Measurements from ENCODE around the gene ROR2. TPM values are rescaled to one million over a fixed set of nuclear protein-coding genes. Genes with fewer than 3 reads are reported as not detected.

Gene ROR2
- total RNA-seq, 1 donor from 2014 or later, result 14.9 TPM

GRCh38 chr9:91580136-91580535, 369.9 kb downstream of the ROR2 start:
- Mint-ChIP-seq H3K4me1 (no peaks in the 10 kb centered on the region), H3K27ac (ENCODE audit: unreplicated experiment) (no peak overlapping the region), H3K9me3 (no peaks in the 10 kb centered on the region), H3K27me3 (ENCODE audit: low read depth) (peaks cover 18% of the 10 kb centered on the region), H3K4me3 (no peak overlapping the region), H3K36me3 (ENCODE audit: low read depth) (no peaks in the 10 kb centered on the region)
- DNase-seq (ENCODE audit: low read depth, low spot score), result no peak
- no peak for TF ChIP-seq CTCF (conservative IDR thresholded peaks at IDR 0.05)

- TF ChIP-seq CTCF (conservative IDR thresholded peaks at IDR 0.05), result no peak
- Mint-ChIP-seq H3K27ac (ENCODE audit: unreplicated experiment) (no peak overlapping the region), H3K4me1 (no peaks in the 10 kb centered on the region)
These were observed 371.1 kb downstream of the ROR2 start for GRCh38 chr9:91578911-91579310.

GRCh38 chr9:91577633-91578061, 372.4 kb downstream of the ROR2 start:
- H3K27ac Mint-ChIP-seq (ENCODE audit: unreplicated experiment), result no peak overlapping the region
- no peak for TF ChIP-seq CTCF (conservative IDR thresholded peaks at IDR 0.05)
- H3K36me3 Mint-ChIP-seq (ENCODE audit: low read depth), result no peaks in the 10 kb centered on the region
- no peak overlapping the region for H3K4me3 Mint-ChIP-seq
- H3K4me1 Mint-ChIP-seq, result peaks cover 10% of the 10 kb centered on the region
- no peaks in the 10 kb centered on the region for H3K9me3 Mint-ChIP-seq
- H3K27me3 Mint-ChIP-seq (ENCODE audit: low read depth), result peaks cover 23% of the 10 kb centered on the region
- DNase-seq (ENCODE audit: low read depth, low spot score), result no peak

More at GRCh38 chr9:91578911-91579310, 371.1 kb downstream of the ROR2 start:
- Mint-ChIP-seq H3K4me3 (no peak overlapping the region), H3K27me3 (ENCODE audit: low read depth) (peaks cover 20% of the 10 kb centered on the region), H3K9me3 (no peaks in the 10 kb centered on the region), H3K36me3 (ENCODE audit: low read depth) (no peaks in the 10 kb centered on the region)
- DNase-seq (ENCODE audit: low read depth, low spot score), result no peak

GRCh38 chr9:91572811-91573210, 377.2 kb downstream of the ROR2 start:
- no peak overlapping the region for H3K4me3 Mint-ChIP-seq
- H3K4me1 Mint-ChIP-seq, result peaks cover 18% of the 10 kb centered on the region
- no peak overlapping the region for H3K27ac Mint-ChIP-seq (ENCODE audit: unreplicated experiment)
- DNase-seq (ENCODE audit: low read depth, low spot score), result no peak
- H3K9me3 Mint-ChIP-seq, result peaks cover 3% of the 10 kb centered on the region
- no peak for TF ChIP-seq CTCF (conservative IDR thresholded peaks at IDR 0.05)
- H3K27me3 Mint-ChIP-seq (ENCODE audit: low read depth), result peaks cover 15% of the 10 kb centered on the region
- H3K36me3 Mint-ChIP-seq (ENCODE audit: low read depth), result no peaks in the 10 kb centered on the region

GRCh38 chr9:91572044-91572443, 378.0 kb downstream of the ROR2 start:
- TF ChIP-seq CTCF (conservative IDR thresholded peaks at IDR 0.05), result no peak
- DNase-seq (ENCODE audit: low read depth, low spot score), result no peak
- H3K27ac Mint-ChIP-seq (ENCODE audit: unreplicated experiment), result no peak overlapping the region
- no peak overlapping the region for H3K4me3 Mint-ChIP-seq
- H3K4me1 Mint-ChIP-seq, result peaks cover 21% of the 10 kb centered on the region
- no peaks in the 10 kb centered on the region for H3K36me3 Mint-ChIP-seq (ENCODE audit: low read depth)
- peaks cover 3% of the 10 kb centered on the region for H3K9me3 Mint-ChIP-seq
- peaks cover 16% of the 10 kb centered on the region for H3K27me3 Mint-ChIP-seq (ENCODE audit: low read depth)

- no peaks in the 10 kb centered on the region for H3K36me3 Mint-ChIP-seq (ENCODE audit: low read depth)
- peaks cover 21% of the 10 kb centered on the region for H3K4me1 Mint-ChIP-seq
- peaks cover 10% of the 10 kb centered on the region for H3K27me3 Mint-ChIP-seq (ENCODE audit: low read depth)
- peaks cover 6% of the 10 kb centered on the region for H3K9me3 Mint-ChIP-seq
- no peak overlapping the region for H3K27ac Mint-ChIP-seq (ENCODE audit: unreplicated experiment)
- TF ChIP-seq CTCF (conservative IDR thresholded peaks at IDR 0.05), result no peak
- H3K4me3 Mint-ChIP-seq, result no peak overlapping the region
- DNase-seq (ENCODE audit: low read depth, low spot score), result no peak
These were observed 379.0 kb downstream of the ROR2 start for GRCh38 chr9:91571036-91571435.

All from neural crest cell (in vitro differentiated cells).